Body of pancreas (tissue), 4 donors: ENCODE measurements around the gene CSMD2.

Experiments used
- CTCF ChIP-seq, 7 experiments: fragments of 450-650 bp in 4 of 7; fragments of 200-600 bp in 3 of 7; sonication (generic) in 3 of 7; IDR thresholded peaks; one replicate each; pipeline ENCODE4 v1.5.1; 2016 to 2019; ENCODE audit warnings: antibody characterized with exemption in 7 of 7
- POLR2A ChIP-seq, 3 donors: fragments of 450-650 bp; IDR thresholded peaks; one replicate each; pipeline ENCODE4 v1.6.1; 2016; ENCODE audit warnings: antibody characterized with exemption in 3 of 3, mild to moderate bottlenecking in 2 of 3

GRCh38 chr1:33668695-33669094, 496.3 kb downstream of the CSMD2 start:
- no peak for TF ChIP-seq CTCF (IDR thresholded peaks at IDR 0.05)
- TF ChIP-seq POLR2A (IDR thresholded peaks at IDR 0.05): no peak
